WTC11 (cell line): ENCODE data around the gene GNG11.

Source experiments
- ATF3 ChIP-seq: sonication (generic); formaldehyde crosslinking; conservative IDR thresholded peaks from 2 replicates; pipeline ENCODE4 v1.8.1; 2022; ENCODE audit warnings: mild to moderate bottlenecking, missing genetic modification reagents
- ELF4 ChIP-seq: sonication (generic); formaldehyde crosslinking; IDR thresholded peaks from 2 replicates; pipeline ENCODE4 v1.8.1; 2022; ENCODE audit warnings: low read depth, mild to moderate bottlenecking, moderate library complexity, missing genetic modification reagents
- FOXP1 ChIP-seq: sonication (generic); formaldehyde crosslinking; IDR thresholded peaks from 2 replicates; pipeline ENCODE4 v1.8.0; 2022; ENCODE audit warnings: missing genetic modification reagents, mild to moderate bottlenecking, moderate library complexity, borderline replicate concordance
- IRF2 ChIP-seq: sonication (generic); formaldehyde crosslinking; IDR thresholded peaks from 2 replicates; pipeline ENCODE4 v1.8.0; 2022; ENCODE audit warnings: low read depth, missing genetic modification reagents, borderline replicate concordance
- NR2C2 ChIP-seq: sonication (generic); formaldehyde crosslinking; IDR thresholded peaks from 2 replicates; pipeline ENCODE4 v1.8.0; 2022; ENCODE audit warnings: mild to moderate bottlenecking, missing genetic modification reagents
- TEAD4 ChIP-seq: sonication (generic); formaldehyde crosslinking; IDR thresholded peaks from 2 replicates; pipeline ENCODE4 v1.8.0; 2022; ENCODE audit warnings: mild to moderate bottlenecking, missing genetic modification reagents
- ZNF416 ChIP-seq: fragments of 250-450 bp; sonication (Bioruptor Pico); IDR thresholded peaks from 2 replicates; pipeline ENCODE4 v1.9.0; 2021; ENCODE audit warnings: mild to moderate bottlenecking, inconsistent platforms
- ZNF423 ChIP-seq: fragments of 250-450 bp; sonication (Bioruptor Pico); IDR thresholded peaks from 2 replicates; pipeline ENCODE4 v2.1.2; 2022; ENCODE audit warnings: mild to moderate bottlenecking, moderate library complexity
- TF ChIP-seq, protein P1 (sequence below): fragments of 200-600 bp; IDR thresholded peaks from 2 replicates; pipeline ENCODE4 v1.8.0; 2022; ENCODE audit warnings: antibody characterized with exemption
- TF ChIP-seq, protein P2 (sequence below): fragments of 250-450 bp; sonication (Bioruptor Pico); IDR thresholded peaks from 2 replicates; pipeline ENCODE4 v1.9.0; 2021; ENCODE audit warnings: mild to moderate bottlenecking

DNA sequence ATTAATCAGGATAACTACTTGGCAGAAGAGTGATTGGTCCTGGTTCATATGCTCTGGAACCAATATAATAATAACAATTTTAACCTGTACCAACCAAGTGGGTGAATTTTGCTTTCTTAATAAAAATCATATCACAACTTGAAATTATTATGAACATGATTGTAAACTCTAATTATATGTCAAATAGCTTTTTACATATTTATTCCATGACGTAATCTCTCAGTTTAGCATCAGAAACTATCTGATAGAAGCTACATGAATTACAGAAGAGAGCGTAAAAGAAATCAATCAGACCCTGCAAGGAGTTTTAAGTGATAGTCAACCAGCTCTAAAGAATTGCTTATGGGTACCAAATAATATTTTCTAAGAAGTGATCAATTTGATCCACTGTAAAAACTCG, 10.1 kb downstream of the GNG11 start:
- TF ChIP-seq, protein P1, sequence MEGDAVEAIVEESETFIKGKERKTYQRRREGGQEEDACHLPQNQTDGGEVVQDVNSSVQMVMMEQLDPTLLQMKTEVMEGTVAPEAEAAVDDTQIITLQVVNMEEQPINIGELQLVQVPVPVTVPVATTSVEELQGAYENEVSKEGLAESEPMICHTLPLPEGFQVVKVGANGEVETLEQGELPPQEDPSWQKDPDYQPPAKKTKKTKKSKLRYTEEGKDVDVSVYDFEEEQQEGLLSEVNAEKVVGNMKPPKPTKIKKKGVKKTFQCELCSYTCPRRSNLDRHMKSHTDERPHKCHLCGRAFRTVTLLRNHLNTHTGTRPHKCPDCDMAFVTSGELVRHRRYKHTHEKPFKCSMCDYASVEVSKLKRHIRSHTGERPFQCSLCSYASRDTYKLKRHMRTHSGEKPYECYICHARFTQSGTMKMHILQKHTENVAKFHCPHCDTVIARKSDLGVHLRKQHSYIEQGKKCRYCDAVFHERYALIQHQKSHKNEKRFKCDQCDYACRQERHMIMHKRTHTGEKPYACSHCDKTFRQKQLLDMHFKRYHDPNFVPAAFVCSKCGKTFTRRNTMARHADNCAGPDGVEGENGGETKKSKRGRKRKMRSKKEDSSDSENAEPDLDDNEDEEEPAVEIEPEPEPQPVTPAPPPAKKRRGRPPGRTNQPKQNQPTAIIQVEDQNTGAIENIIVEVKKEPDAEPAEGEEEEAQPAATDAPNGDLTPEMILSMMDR = no peak
- TF ChIP-seq NR2C2 (no peak), FOXP1 (no peak), TEAD4 (no peak), ATF3 (no peak), ZNF423 (CRISPR knock-in tag) (no peak), ZNF416 (CRISPR knock-in tag) (no peak), IRF2 (CRISPR knock-in tag) (no peak), ELF4 (CRISPR knock-in tag) (no peak)
- TF ChIP-seq, protein P2, sequence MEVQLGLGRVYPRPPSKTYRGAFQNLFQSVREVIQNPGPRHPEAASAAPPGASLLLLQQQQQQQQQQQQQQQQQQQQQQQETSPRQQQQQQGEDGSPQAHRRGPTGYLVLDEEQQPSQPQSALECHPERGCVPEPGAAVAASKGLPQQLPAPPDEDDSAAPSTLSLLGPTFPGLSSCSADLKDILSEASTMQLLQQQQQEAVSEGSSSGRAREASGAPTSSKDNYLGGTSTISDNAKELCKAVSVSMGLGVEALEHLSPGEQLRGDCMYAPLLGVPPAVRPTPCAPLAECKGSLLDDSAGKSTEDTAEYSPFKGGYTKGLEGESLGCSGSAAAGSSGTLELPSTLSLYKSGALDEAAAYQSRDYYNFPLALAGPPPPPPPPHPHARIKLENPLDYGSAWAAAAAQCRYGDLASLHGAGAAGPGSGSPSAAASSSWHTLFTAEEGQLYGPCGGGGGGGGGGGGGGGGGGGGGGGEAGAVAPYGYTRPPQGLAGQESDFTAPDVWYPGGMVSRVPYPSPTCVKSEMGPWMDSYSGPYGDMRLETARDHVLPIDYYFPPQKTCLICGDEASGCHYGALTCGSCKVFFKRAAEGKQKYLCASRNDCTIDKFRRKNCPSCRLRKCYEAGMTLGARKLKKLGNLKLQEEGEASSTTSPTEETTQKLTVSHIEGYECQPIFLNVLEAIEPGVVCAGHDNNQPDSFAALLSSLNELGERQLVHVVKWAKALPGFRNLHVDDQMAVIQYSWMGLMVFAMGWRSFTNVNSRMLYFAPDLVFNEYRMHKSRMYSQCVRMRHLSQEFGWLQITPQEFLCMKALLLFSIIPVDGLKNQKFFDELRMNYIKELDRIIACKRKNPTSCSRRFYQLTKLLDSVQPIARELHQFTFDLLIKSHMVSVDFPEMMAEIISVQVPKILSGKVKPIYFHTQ (CRISPR knock-in tag) = no peak
